T47D (cell line): ENCODE measurements around the gene TH.

Experiments used
- DNase-seq, 2 experiments: peaks; one replicate each; pipeline versions ENCODE4 v3.0.0 to v3.0.0-alpha.2; 2011 to 2012; ENCODE audit warnings: low read depth in 1 of 2, low spot score in 1 of 2
- JUND ChIP-seq: IDR thresholded peaks from 2 replicates; pipeline ENCODE4 v1.6.1; 2012; ENCODE audit warnings: low read depth
- in situ Hi-C: cut with HindIII; loops from 2 replicates; pipeline ENCODE4 v1.10.0; 2016; ENCODE audit warnings: low sequenced_read_pairs, low pct_unique_long_range_greater_than_20kb

The TH gene

GRCh38 chr11:2154889-2155288 lies 16.7 kb downstream of the TH start:
- in situ Hi-C loops, result no loop called here
- no peak for TF ChIP-seq JUND
- DNase-seq, result no peak

GRCh38 chr11:2154195-2154585 lies 17.4 kb downstream of the TH start:
- TF ChIP-seq JUND, result no peak
- DNase-seq, result no peak
- in situ Hi-C loops, result no loop called here

GRCh38 chr11:2153581-2154194 lies 17.9 kb downstream of the TH start:
- DNase-seq, result no peak
- no peak for TF ChIP-seq JUND
- in situ Hi-C loops, result no loop called here

- peak; percentile 81 to 87 for DNase-seq
- in situ Hi-C loops, result no loop called here
- TF ChIP-seq JUND, result no peak
Observed at GRCh38 chr11:2151500-2152257, 19.9 kb downstream of the TH start.

- no peak for TF ChIP-seq JUND
- in situ Hi-C loops, result no loop called here
Observed at GRCh38 chr11:2149864-2150847, 21.5 kb downstream of the TH start.

GRCh38 chr11:2149460-2149859 lies 22.2 kb downstream of the TH start:
- TF ChIP-seq JUND, result no peak
- no peak for DNase-seq
- in situ Hi-C loops, result no loop called here

More at GRCh38 chr11:2149864-2150847, 21.5 kb downstream of the TH start:
- peak in 1 of 2 experiments; percentile 50 for DNase-seq

- DNase-seq, result no peak
- in situ Hi-C loops, result no loop called here
- no peak for TF ChIP-seq JUND
Observed at GRCh38 chr11:2148595-2148994, 23.0 kb downstream of the TH start.

GRCh38 chr11:2147391-2147790 lies 24.2 kb downstream of the TH start:
- DNase-seq, result no peak
- in situ Hi-C loops, result no loop called here
- TF ChIP-seq JUND, result no peak

GRCh38 chr11:2146051-2146450 lies 25.6 kb downstream of the TH start:
- TF ChIP-seq JUND, result no peak
- no peak for DNase-seq
- in situ Hi-C loops, result no loop called here

- in situ Hi-C loops, result no loop called here
- no peak for TF ChIP-seq JUND
- DNase-seq, result no peak
Observed at GRCh38 chr11:2144544-2145248, 26.9 kb downstream of the TH start.

- DNase-seq, result no peak
- in situ Hi-C loops, result no loop called here
- no peak for TF ChIP-seq JUND
Observed at GRCh38 chr11:2143799-2144543, 27.6 kb downstream of the TH start.

GRCh38 chr11:2143477-2143798 lies 28.2 kb downstream of the TH start:
- in situ Hi-C loops, result no loop called here
- no peak for TF ChIP-seq JUND

More at GRCh38 chr11:2143477-2143798, 28.2 kb downstream of the TH start:
- no peak for DNase-seq
